K562 (cell line): Measurements from ENCODE around the gene GINS2. TPM values are rescaled to one million over a fixed set of nuclear protein-coding genes. Genes with fewer than 3 reads are reported as not detected.

Experiments
- ARID4B ChIP-seq: sonication (generic); formaldehyde crosslinking; IDR thresholded peaks from 2 replicates; pipeline ENCODE4 v1.8.0; 2022; ENCODE audit warnings: mild to moderate bottlenecking, missing genetic modification reagents
- CREB3 ChIP-seq: fragments of 450-650 bp; conservative IDR thresholded peaks from 2 replicates; pipeline ENCODE4 v1.6.1; 2016; ENCODE audit warnings: missing genetic modification characterization, low read depth, mild to moderate bottlenecking, missing compliant biosample characterization, moderate library complexity
- CREM ChIP-seq: IDR thresholded peaks from 2 replicates; pipeline ENCODE4 v1.6.1; 2014; ENCODE audit warnings: antibody characterized with exemption, low read depth
- E2F8 ChIP-seq: fragments of 450-650 bp; IDR thresholded peaks from 2 replicates; pipeline ENCODE4 v1.7.1; 2018; ENCODE audit warnings: mild to moderate bottlenecking, low read depth; ENCODE audit not compliant: partially characterized antibody
- EWSR1 ChIP-seq: fragments of 450-650 bp; IDR thresholded peaks from 2 replicates; pipeline ENCODE4 v1.6.1; 2018; ENCODE audit warnings: borderline replicate concordance, mild to moderate bottlenecking, low read depth, moderate library complexity; ENCODE audit not compliant: partially characterized antibody
- FOXA1 ChIP-seq: fragments of 450-650 bp; IDR thresholded peaks from 2 replicates; pipeline ENCODE4 v1.6.1; 2016; ENCODE audit warnings: mild to moderate bottlenecking, borderline replicate concordance
- MAX ChIP-seq: sonication (generic); formaldehyde crosslinking; IDR thresholded peaks from 2 replicates; pipeline ENCODE4 v1.9.0; 2022; ENCODE audit warnings: mild to moderate bottlenecking, missing genetic modification reagents
- MXD1 ChIP-seq: fragments of 250-450 bp; sonication (Bioruptor Pico); IDR thresholded peaks from 2 replicates; pipeline ENCODE4 v1.8.0; 2021; ENCODE audit warnings: borderline replicate concordance, mild to moderate bottlenecking, moderate library complexity; ENCODE audit not compliant: poor library complexity, severe bottlenecking
- NFIC ChIP-seq: fragments of 450-650 bp; IDR thresholded peaks from 2 replicates; pipeline ENCODE4 v1.6.1; 2017; ENCODE audit warnings: mild to moderate bottlenecking, inconsistent platforms
- PKNOX1 ChIP-seq: fragments of 450-650 bp; IDR thresholded peaks from 2 replicates; pipeline ENCODE4 v1.6.1; 2016
- RB1 ChIP-seq: fragments of 450-650 bp; IDR thresholded peaks from 2 replicates; pipeline ENCODE4 v1.6.1; 2017; ENCODE audit warnings: low read depth, mild to moderate bottlenecking
- SUPT5H ChIP-seq: fragments of 450-650 bp; IDR thresholded peaks from 2 replicates; pipeline ENCODE4 v1.6.1; 2016
- ZKSCAN1 ChIP-seq: fragments of 150-350 bp; IDR thresholded peaks from 2 replicates; pipeline ENCODE4 v1.6.1; 2016; ENCODE audit warnings: low read depth, low read length
- ZNF282 ChIP-seq: sonication (generic); formaldehyde crosslinking; IDR thresholded peaks from 2 replicates; pipeline ENCODE4 v1.8.1; 2023; ENCODE audit warnings: missing genetic modification reagents
- polyA plus RNA-seq, 8 experiments: library from polyadenylated mRNA; depleted of rRNA in 4 of 8; stranded (reverse) in 5 of 8; unstranded in 3 of 8; fragments of >200 nt; fragmentation: Nextera tagmentation in 2 of 8; fragmentation: Illumina TruSeq in 1 of 8; extraction: Ambion mirVana in 2 of 8; extraction: Trizol in 1 of 8; gene quantifications; 2 replicates each; pipeline versions ENCODE4 v1.2.1 to v1.2.3, GENCODE V29; 2011 to 2014; ENCODE audit warnings: inconsistent platforms in 1 of 8, missing spikeins in 1 of 8
- total RNA-seq, 7 experiments: library from RNA; depleted of rRNA in 6 of 7; stranded (reverse); fragments of >200 nt in 6 of 7; fragmentation: Illumina TruSeq in 2 of 7; extraction: Trizol in 2 of 7; gene quantifications; 2 replicates each; pipeline versions ENCODE4 v1.2.1 to v1.2.3, GENCODE V29; 2011 to 2021; ENCODE audit warnings: low replicate concordance in 1 of 7

Gene GINS2
- total and polyA plus RNA-seq, 9 of the 15 experiments (the other 6 are each of a cell fraction or from before 2014, with no cell fraction given) = 40.4 to 76.2 (median 44.6) TPM

GRCh38 chr16:85652431-85653221 is 36.1 kb downstream of the GINS2 start (continued):
- TF ChIP-seq FOXA1 (no peak), ARID4B (CRISPR knock-in tag) (peak; percentile 75), CREM (peak; percentile 51; the same call in 1 of the 2 replicates), MXD1 (CRISPR knock-in tag) (no peak), SUPT5H (peak; percentile 53), PKNOX1 (peak; percentile 53), ZNF282 (CRISPR knock-in tag) (no peak), E2F8 (no peak), RB1 (0 out of 2 replicates have a peak, but pooled peaks have one; percentile 6), CREB3 (no peak), MAX (CRISPR knock-in tag) (peak; percentile 38; the same call in 1 of the 2 replicates), EWSR1 (no peak), NFIC (peak; percentile 91), ZKSCAN1 (no peak)
